K562 (cell line): ENCODE data around the gene ACADM. TPM values are rescaled to one million over a fixed set of nuclear protein-coding genes. Genes with fewer than 3 reads are reported as not detected.
A peak's percentile ranks its signal among the peaks of the same experiment; 100 is the strongest.

Experiments used
- AFF1 ChIP-seq, 2 experiments: fragments of 450-650 bp; IDR thresholded peaks; 2 replicates each; pipeline ENCODE4 v1.6.1; 2018; ENCODE audit warnings: mild to moderate bottlenecking in 2 of 2, low read depth in 1 of 2; ENCODE audit not compliant: partially characterized antibody in 2 of 2
- ATF1 ChIP-seq, 2 experiments: fragments of 450-650 bp in 1 of 2; IDR thresholded peaks; 2 replicates each; pipeline ENCODE4 v1.6.1; 2016; ENCODE audit warnings: missing compliant biosample characterization in 1 of 2, missing genetic modification characterization in 1 of 2
- BACH1 ChIP-seq: fragments of 200-800 bp; sonication (Bioruptor generic); IDR thresholded peaks from 2 replicates; pipeline ENCODE4 v1.6.1; 2016; ENCODE audit warnings: missing genetic modification characterization, missing compliant biosample characterization
- BRCA1 ChIP-seq, 2 experiments: fragments of 450-650 bp in 1 of 2; sonication (generic) in 1 of 2; formaldehyde crosslinking in 1 of 2; IDR thresholded peaks; 2 replicates each; pipeline versions ENCODE4 v1.5.0 to v1.6.1; 2017 to 2020; ENCODE audit warnings: mild to moderate bottlenecking in 1 of 2, missing genetic modification reagents in 1 of 2
- EHMT2 ChIP-seq: fragments of 450-650 bp; IDR thresholded peaks from 2 replicates; pipeline ENCODE4 v1.6.1; 2018; ENCODE audit warnings: antibody characterized with exemption
- EP300 ChIP-seq: IDR thresholded peaks from 2 replicates; pipeline ENCODE4 v1.6.1; 2012; ENCODE audit warnings: low read length, improper control_type of control experiment
- ETV5 ChIP-seq: sonication (generic); formaldehyde crosslinking; IDR thresholded peaks from 2 replicates; pipeline ENCODE4 v1.4.0; 2020; ENCODE audit warnings: low read depth, mild to moderate bottlenecking, missing genetic modification reagents
- FOXK1 ChIP-seq: sonication (generic); formaldehyde crosslinking; IDR thresholded peaks from 2 replicates; pipeline ENCODE4 v1.8.0; 2022; ENCODE audit warnings: missing genetic modification reagents, mild to moderate bottlenecking, borderline replicate concordance
- HDAC1 ChIP-seq, 2 experiments: fragments of 450-650 bp; IDR thresholded peaks; 2 replicates each; pipeline ENCODE4 v1.6.1; 2016 to 2017; ENCODE audit warnings: inconsistent platforms in 1 of 2, mild to moderate bottlenecking in 1 of 2, moderate library complexity in 1 of 2
- HLTF ChIP-seq: fragments of 450-650 bp; IDR thresholded peaks from 2 replicates; pipeline ENCODE4 v1.6.1; 2016
- HNRNPK ChIP-seq: fragments of 200-400 bp; formaldehyde crosslinking; IDR thresholded peaks from one replicate; pipeline ENCODE4 v1.6.1; 2018; ENCODE audit warnings: mild to moderate bottlenecking, low read depth, low read length; ENCODE audit not compliant: poor library complexity, severe bottlenecking
- KLF1 ChIP-seq: fragments of 450-650 bp; IDR thresholded peaks from 2 replicates; pipeline ENCODE4 v1.6.1; 2016; ENCODE audit warnings: missing genetic modification characterization, missing compliant biosample characterization
- MEIS2 ChIP-seq: fragments of 450-650 bp; IDR thresholded peaks from 2 replicates; pipeline ENCODE4 v1.6.1; 2014; ENCODE audit warnings: mild to moderate bottlenecking; ENCODE audit not compliant: partially characterized antibody
- NCOA2 ChIP-seq, 2 experiments: fragments of 450-650 bp; IDR thresholded peaks; 2 replicates each; pipeline ENCODE4 v1.6.1; 2018; ENCODE audit warnings: mild to moderate bottlenecking in 2 of 2, moderate library complexity in 1 of 2; ENCODE audit not compliant: partially characterized antibody in 2 of 2
- NCOA4 ChIP-seq: fragments of 450-650 bp; IDR thresholded peaks from 2 replicates; pipeline ENCODE4 v1.6.1; 2018; ENCODE audit warnings: mild to moderate bottlenecking; ENCODE audit not compliant: partially characterized antibody
- NFRKB ChIP-seq: fragments of 450-650 bp; IDR thresholded peaks from 2 replicates; pipeline ENCODE4 v1.6.1; 2016; ENCODE audit warnings: low read depth
- POLR3A ChIP-seq: IDR thresholded peaks from 2 replicates; pipeline ENCODE4 v1.6.1; 2011; ENCODE audit warnings: borderline replicate concordance, mild to moderate bottlenecking, moderate library complexity; ENCODE audit not compliant: insufficient read length, insufficient read depth; ENCODE audit errors: extremely low read depth
- SAFB2 ChIP-seq: fragments of 200-400 bp; formaldehyde crosslinking; IDR thresholded peaks from 2 replicates; pipeline ENCODE4 v1.6.1; 2018; ENCODE audit warnings: borderline replicate concordance, low read length, low read depth, moderate library complexity; ENCODE audit not compliant: severe bottlenecking
- SAP30 ChIP-seq: fragments of 200-600 bp; sonication (generic); IDR thresholded peaks from 2 replicates; pipeline ENCODE4 v1.6.1; 2012; ENCODE audit warnings: borderline replicate concordance, low read depth, mild to moderate bottlenecking, moderate library complexity, low read length, control low read depth, inconsistent platforms; ENCODE audit not compliant: insufficient read depth, poor library complexity, severe bottlenecking
- STAT5B ChIP-seq: fragments of 250-450 bp; sonication (Bioruptor Pico); IDR thresholded peaks from 2 replicates; pipeline ENCODE4 v1.8.0; 2021; ENCODE audit warnings: mild to moderate bottlenecking, inconsistent platforms
- TAF1 ChIP-seq: IDR thresholded peaks from 2 replicates; pipeline ENCODE4 v1.6.1; 2011; ENCODE audit warnings: mild to moderate bottlenecking, low read length, moderate library complexity; ENCODE audit not compliant: insufficient read depth, control insufficient read depth, severe bottlenecking; ENCODE audit errors: extremely low read depth
- TAF7 ChIP-seq: fragments of 450-650 bp; IDR thresholded peaks from 2 replicates; pipeline ENCODE4 v1.6.1; 2016; ENCODE audit warnings: missing genetic modification characterization, missing compliant biosample characterization
- TARDBP ChIP-seq: fragments of 450-650 bp; IDR thresholded peaks from 2 replicates; pipeline ENCODE4 v1.6.1; 2016
- ZBTB43 ChIP-seq: sonication (generic); formaldehyde crosslinking; IDR thresholded peaks from 2 replicates; pipeline ENCODE4 v1.8.0; 2023; ENCODE audit warnings: mild to moderate bottlenecking, missing genetic modification reagents
- polyA plus RNA-seq, 8 experiments: library from polyadenylated mRNA; depleted of rRNA in 4 of 8; stranded (reverse) in 5 of 8; unstranded in 3 of 8; fragments of >200 nt; fragmentation: Nextera tagmentation in 2 of 8; fragmentation: Illumina TruSeq in 1 of 8; extraction: Ambion mirVana in 2 of 8; extraction: Trizol in 1 of 8; gene quantifications; 2 replicates each; pipeline versions ENCODE4 v1.2.1 to v1.2.3, GENCODE V29; 2011 to 2014; ENCODE audit warnings: inconsistent platforms in 1 of 8, missing spikeins in 1 of 8
- total RNA-seq, 7 experiments: library from RNA; depleted of rRNA in 6 of 7; stranded (reverse); fragments of >200 nt in 6 of 7; fragmentation: Illumina TruSeq in 2 of 7; extraction: Trizol in 2 of 7; gene quantifications; 2 replicates each; pipeline versions ENCODE4 v1.2.1 to v1.2.3, GENCODE V29; 2011 to 2021; ENCODE audit warnings: low replicate concordance in 1 of 7

ACADM gene
- total and polyA plus RNA-seq, 9 of the 15 experiments (the other 6 are each of a cell fraction or from before 2014, with no cell fraction given): 82.5 to 156 (median 123) TPM

- TF ChIP-seq SAP30 (peak; percentile 86), HDAC1 (IDR thresholded peaks at IDR 0.05) (peak in 1 of 2 experiments; percentile 81; a peak in 2 of 4 replicates), BRCA1 (IDR thresholded peaks at IDR 0.05) (no peak), BRCA1 (CRISPR knock-in tag; IDR thresholded peaks at IDR 0.05) (no peak), EHMT2 (no peak), ETV5 (CRISPR knock-in tag) (peak; percentile 61), NFRKB (peak; percentile 85), TAF1 (peak; percentile 98), POLR3A (no peak), KLF1 (tag) (no peak), HNRNPK (no peak), AFF1 (IDR thresholded peaks at IDR 0.05; ENCODE audit: low read depth in 1 of 2, partially characterized antibody in 2 of 2) (peak; percentile 56 to 84), STAT5B (CRISPR knock-in tag) (no peak), ATF1 (CRISPR knock-in tag; IDR thresholded peaks at IDR 0.05) (no peak), ATF1 (tag; IDR thresholded peaks at IDR 0.05) (peak; percentile 53), FOXK1 (CRISPR knock-in tag) (0 out of 2 replicates have a peak, but pooled peaks have one; percentile 22), MEIS2 (peak; percentile 52), HLTF (peak; percentile 38; the same call in 1 of the 2 replicates), TARDBP (peak; percentile 86), ZBTB43 (CRISPR knock-in tag) (0 out of 2 replicates have a peak, but pooled peaks have one; percentile 42), NCOA4 (no peak), BACH1 (tag) (no peak), SAFB2 (no peak), NCOA2 (IDR thresholded peaks at IDR 0.05; ENCODE audit: partially characterized antibody in 2 of 2) (no peak), TAF7 (tag) (peak; percentile 83; the same call in 1 of the 2 replicates), EP300 (peak; percentile 48; the same call in 1 of the 2 replicates)
Measured at GRCh38 chr1:75724472-75725022, at the start of gene ACADM (continued).
